Nephron (organoid): ENCODE results near the gene DSCAML1.

Experiments used
- H3K27ac Mint-ChIP-seq, 3 experiments: 2 replicates each; pipeline ENCODE4 v1.8.0; 2020; ENCODE audit warnings: mixed read lengths in 3 of 3, mild to moderate bottlenecking in 2 of 3, moderate library complexity in 1 of 3
- H3K27me3 Mint-ChIP-seq: 2 replicates; pipeline ENCODE4 v1.8.0; 2021; ENCODE audit warnings: low read depth, mild to moderate bottlenecking, moderate library complexity, mixed read lengths
- H3K36me3 Mint-ChIP-seq: 2 replicates; pipeline ENCODE4 v1.8.0; 2020; ENCODE audit warnings: low read depth, mixed read lengths
- H3K4me1 Mint-ChIP-seq: 2 replicates; pipeline ENCODE4 v1.8.0; 2020; ENCODE audit warnings: mixed read lengths
- H3K4me3 Mint-ChIP-seq, 3 experiments: 2 replicates each; pipeline ENCODE4 v1.8.0; 2020; ENCODE audit warnings: mild to moderate bottlenecking in 3 of 3, mixed read lengths in 3 of 3, moderate library complexity in 2 of 3
- H3K9me3 Mint-ChIP-seq: 2 replicates; pipeline ENCODE4 v1.8.0; 2020; ENCODE audit warnings: mixed read lengths
- TF ChIP-seq, protein P1 (sequence below), 3 experiments: fragments of 200-600 bp; sonication (generic); IDR thresholded peaks; one replicate each; pipeline ENCODE4 v1.5.0; 2021; ENCODE audit warnings: antibody characterized with exemption in 3 of 3; ENCODE audit not compliant: unreplicated experiment in 3 of 3

The DSCAML1 gene

GRCh38 chr11:117738246-117738957 lies 58.6 kb downstream of the DSCAML1 start:
- peaks cover 6% of the 10 kb centered on the region for H3K4me1 Mint-ChIP-seq
- H3K4me3 Mint-ChIP-seq, result no peak overlapping the region
- peaks cover 17% of the 10 kb centered on the region for H3K27me3 Mint-ChIP-seq
- H3K9me3 Mint-ChIP-seq, result no peaks in the 10 kb centered on the region
- no peak overlapping the region for H3K27ac Mint-ChIP-seq
- TF ChIP-seq, protein P1, sequence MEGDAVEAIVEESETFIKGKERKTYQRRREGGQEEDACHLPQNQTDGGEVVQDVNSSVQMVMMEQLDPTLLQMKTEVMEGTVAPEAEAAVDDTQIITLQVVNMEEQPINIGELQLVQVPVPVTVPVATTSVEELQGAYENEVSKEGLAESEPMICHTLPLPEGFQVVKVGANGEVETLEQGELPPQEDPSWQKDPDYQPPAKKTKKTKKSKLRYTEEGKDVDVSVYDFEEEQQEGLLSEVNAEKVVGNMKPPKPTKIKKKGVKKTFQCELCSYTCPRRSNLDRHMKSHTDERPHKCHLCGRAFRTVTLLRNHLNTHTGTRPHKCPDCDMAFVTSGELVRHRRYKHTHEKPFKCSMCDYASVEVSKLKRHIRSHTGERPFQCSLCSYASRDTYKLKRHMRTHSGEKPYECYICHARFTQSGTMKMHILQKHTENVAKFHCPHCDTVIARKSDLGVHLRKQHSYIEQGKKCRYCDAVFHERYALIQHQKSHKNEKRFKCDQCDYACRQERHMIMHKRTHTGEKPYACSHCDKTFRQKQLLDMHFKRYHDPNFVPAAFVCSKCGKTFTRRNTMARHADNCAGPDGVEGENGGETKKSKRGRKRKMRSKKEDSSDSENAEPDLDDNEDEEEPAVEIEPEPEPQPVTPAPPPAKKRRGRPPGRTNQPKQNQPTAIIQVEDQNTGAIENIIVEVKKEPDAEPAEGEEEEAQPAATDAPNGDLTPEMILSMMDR (IDR thresholded peaks at IDR 0.05; ENCODE audit: unreplicated experiment in 3 of 3), result no peak
- H3K36me3 Mint-ChIP-seq, result no peaks in the 10 kb centered on the region

DNA sequence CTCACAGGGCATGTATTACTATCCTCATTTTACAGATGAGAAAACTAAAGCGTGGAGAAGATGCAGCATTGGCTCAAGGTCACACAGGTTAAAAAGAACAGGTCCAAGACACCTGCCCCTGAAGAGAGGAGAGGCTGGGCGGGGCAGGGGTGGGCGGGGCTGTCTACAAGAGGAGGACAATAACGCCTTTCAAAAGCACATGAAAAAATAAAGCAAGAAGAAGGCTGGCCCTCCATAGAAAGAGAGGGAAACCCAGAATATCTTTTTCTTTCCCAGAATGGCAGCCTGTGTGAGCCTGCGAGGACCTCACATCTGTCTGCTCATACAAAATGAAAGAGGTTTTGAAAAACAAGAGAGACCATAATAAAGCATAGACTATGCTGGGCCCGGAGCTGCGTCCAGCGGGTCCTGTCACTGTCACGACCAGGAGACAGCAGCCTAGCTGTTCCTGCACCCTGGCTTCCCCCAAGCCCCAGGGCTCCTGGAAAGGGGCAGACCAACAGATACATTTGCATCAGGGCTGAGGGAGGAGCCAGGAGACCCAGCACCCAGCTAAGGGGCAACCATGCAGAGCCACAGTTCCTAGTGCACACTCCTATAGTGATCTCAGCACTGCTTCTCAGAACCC lies 61.6 kb downstream of the DSCAML1 start:
- Mint-ChIP-seq H3K4me1 (peaks cover 13% of the 10 kb centered on the region), H3K27ac (no peak overlapping the region), H3K4me3 (no peak overlapping the region), H3K27me3 (peaks cover 16% of the 10 kb centered on the region), H3K9me3 (no peaks in the 10 kb centered on the region), H3K36me3 (no peaks in the 10 kb centered on the region)
- TF ChIP-seq, protein P1 (IDR thresholded peaks at IDR 0.05; ENCODE audit: unreplicated experiment in 3 of 3), result no peak

DNA sequence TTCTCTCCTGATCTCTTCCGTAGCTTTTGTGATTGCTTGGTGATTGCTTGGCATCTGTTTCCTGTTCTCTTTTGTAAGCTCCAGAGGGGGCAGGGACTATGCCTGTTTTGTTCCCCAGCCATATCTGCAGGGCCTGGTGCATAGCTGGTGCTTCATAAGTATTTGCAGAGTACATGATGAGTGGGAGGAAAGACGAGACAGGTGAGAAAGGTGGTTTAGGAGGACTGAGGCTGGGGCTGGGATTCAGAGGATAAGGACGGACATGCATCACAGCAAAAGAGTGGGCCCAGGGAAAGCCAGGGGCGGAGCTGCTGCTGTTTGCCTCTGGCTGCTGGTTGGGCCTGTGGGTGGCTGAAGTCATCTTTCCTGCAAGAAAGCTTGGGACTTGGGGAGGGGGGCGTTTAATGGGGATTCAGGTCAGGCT lies 62.4 kb downstream of the DSCAML1 start:
- no peaks in the 10 kb centered on the region for H3K36me3 Mint-ChIP-seq
- TF ChIP-seq, protein P1 (IDR thresholded peaks at IDR 0.05; ENCODE audit: unreplicated experiment in 3 of 3), result no peak
- no peak overlapping the region for H3K27ac Mint-ChIP-seq
- no peak overlapping the region for H3K4me3 Mint-ChIP-seq
- H3K27me3 Mint-ChIP-seq, result peaks cover 14% of the 10 kb centered on the region
- H3K4me1 Mint-ChIP-seq, result peaks cover 13% of the 10 kb centered on the region
- H3K9me3 Mint-ChIP-seq, result no peaks in the 10 kb centered on the region

GRCh38 chr11:117733316-117733715 lies 63.7 kb downstream of the DSCAML1 start:
- TF ChIP-seq, protein P1 (IDR thresholded peaks at IDR 0.05; ENCODE audit: unreplicated experiment in 3 of 3), result no peak
- Mint-ChIP-seq H3K27me3 (peaks cover 9% of the 10 kb centered on the region), H3K9me3 (peaks cover 2% of the 10 kb centered on the region), H3K27ac (no peak overlapping the region), H3K4me3 (no peak overlapping the region), H3K36me3 (no peaks in the 10 kb centered on the region), H3K4me1 (peaks cover 13% of the 10 kb centered on the region)

DNA sequence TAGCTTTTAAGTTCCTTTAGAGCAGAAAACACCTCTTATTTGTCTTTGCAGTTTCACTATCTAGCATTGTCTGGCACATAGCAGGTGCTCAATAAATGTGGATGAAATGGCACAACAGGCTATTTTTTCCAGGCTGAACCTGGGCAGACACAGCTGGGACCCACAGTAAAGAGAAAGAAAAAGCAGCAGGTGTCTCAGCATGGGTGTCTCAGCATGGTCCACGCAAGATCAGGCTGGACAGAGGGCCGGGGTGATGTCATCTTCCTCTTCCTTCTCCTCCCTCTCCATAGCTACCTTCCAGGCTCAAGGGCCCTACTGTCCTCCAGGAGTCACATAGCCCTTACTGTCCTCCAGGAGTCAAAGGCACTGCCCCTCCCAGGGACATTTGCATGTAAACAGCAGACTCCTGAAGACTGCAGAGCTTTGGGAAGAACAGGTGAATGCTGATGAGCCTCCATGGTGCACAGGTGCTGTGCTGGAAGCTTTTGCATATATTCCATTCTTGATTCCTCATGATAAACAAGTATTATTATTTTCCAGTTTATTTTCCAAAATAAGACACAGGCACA lies 65.2 kb downstream of the DSCAML1 start:
- H3K4me3 Mint-ChIP-seq, result no peak overlapping the region
- peaks cover 9% of the 10 kb centered on the region for H3K27me3 Mint-ChIP-seq
- peaks cover 4% of the 10 kb centered on the region for H3K36me3 Mint-ChIP-seq
- H3K27ac Mint-ChIP-seq, result no peak overlapping the region
- TF ChIP-seq, protein P1 (IDR thresholded peaks at IDR 0.05; ENCODE audit: unreplicated experiment in 3 of 3), result no peak
- H3K4me1 Mint-ChIP-seq, result peaks cover 13% of the 10 kb centered on the region
- H3K9me3 Mint-ChIP-seq, result peaks cover 8% of the 10 kb centered on the region
